ENCODE results near the gene CSNK2A3. TPM values are rescaled to one million over a fixed set of nuclear protein-coding genes. Genes with fewer than 3 reads are reported as not detected.
"Not testable (repeated sequence)": the region's sequence is repeated elsewhere in the genome, so short reads cannot be mapped to it uniquely, and the experiment has no call there.

CSNK2A3 gene
- 0.18 and 1.0 TPM in 2 replicates for total RNA-seq

GRCh38 chr11:11352878-11353277, at the start of gene CSNK2A3:
Gene CSNK2A3 (minus strand): TSS chr11:11353250. CDS start chr11:11353119, 131 bp downstream.
- intact Hi-C loops (cut with micrococcal nuclease): not testable (repeated sequence)

GRCh38 chr11:11401960-11402535, 49.0 kb upstream of the CSNK2A3 start:
- intact Hi-C loops (cut with micrococcal nuclease): no loop called here

GRCh38 chr11:11400635-11401232, 47.7 kb upstream of the CSNK2A3 start:
- intact Hi-C loops (cut with micrococcal nuclease): no loop called here

GRCh38 chr11:11400121-11400520, 47.1 kb upstream of the CSNK2A3 start:
- intact Hi-C loops (cut with micrococcal nuclease): no loop called here

GRCh38 chr11:11397781-11398180, 44.7 kb upstream of the CSNK2A3 start:
- intact Hi-C loops (cut with micrococcal nuclease): no loop called here

- intact Hi-C loops (cut with micrococcal nuclease): no loop called here
Observed at GRCh38 chr11:11397036-11397415, 44.0 kb upstream of the CSNK2A3 start.

- intact Hi-C loops (cut with micrococcal nuclease): no loop called here
Observed at GRCh38 chr11:11396301-11397035, 43.4 kb upstream of the CSNK2A3 start.

- intact Hi-C loops (cut with micrococcal nuclease): no loop called here
Observed at GRCh38 chr11:11395126-11395525, 42.1 kb upstream of the CSNK2A3 start.

- intact Hi-C loops (cut with micrococcal nuclease): no loop called here
Observed at GRCh38 chr11:11394241-11394640, 41.2 kb upstream of the CSNK2A3 start.

- intact Hi-C loops (cut with micrococcal nuclease): no loop called here
Observed at GRCh38 chr11:11391796-11392463, 38.9 kb upstream of the CSNK2A3 start.

- intact Hi-C loops (cut with micrococcal nuclease): no loop called here
Observed at GRCh38 chr11:11391169-11391568, 38.1 kb upstream of the CSNK2A3 start.

GRCh38 chr11:11390068-11390771, 37.2 kb upstream of the CSNK2A3 start:
- intact Hi-C loops (cut with micrococcal nuclease): no loop called here

- intact Hi-C loops (cut with micrococcal nuclease): no loop called here
Observed at GRCh38 chr11:11389238-11389637, 36.2 kb upstream of the CSNK2A3 start.

GRCh38 chr11:11387622-11388305, 34.7 kb upstream of the CSNK2A3 start:
- intact Hi-C loops (cut with micrococcal nuclease): no loop called here

GRCh38 chr11:11387207-11387606, 34.2 kb upstream of the CSNK2A3 start:
- intact Hi-C loops (cut with micrococcal nuclease): no loop called here

GRCh38 chr11:11384829-11385228, 31.8 kb upstream of the CSNK2A3 start:
- intact Hi-C loops (cut with micrococcal nuclease): no loop called here

- intact Hi-C loops (cut with micrococcal nuclease): no loop called here
Observed at GRCh38 chr11:11383995-11384394, 30.9 kb upstream of the CSNK2A3 start.

GRCh38 chr11:11382858-11383532, 29.9 kb upstream of the CSNK2A3 start:
- intact Hi-C loops (cut with micrococcal nuclease): no loop called here

GRCh38 chr11:11381471-11382105, 28.5 kb upstream of the CSNK2A3 start:
- intact Hi-C loops (cut with micrococcal nuclease): no loop called here

- intact Hi-C loops (cut with micrococcal nuclease): no loop called here
Observed at GRCh38 chr11:11380883-11381282, 27.8 kb upstream of the CSNK2A3 start.

Measured in T-helper 2 cell treated with Interferon-gamma antibody and Interleukin-4, amounts not matched to agents 100 ng/mL and 5 ng/mL, for 36 hours (primary cell).